ENCODE results near the gene TULP1.

- TF ChIP-seq, protein P1, sequence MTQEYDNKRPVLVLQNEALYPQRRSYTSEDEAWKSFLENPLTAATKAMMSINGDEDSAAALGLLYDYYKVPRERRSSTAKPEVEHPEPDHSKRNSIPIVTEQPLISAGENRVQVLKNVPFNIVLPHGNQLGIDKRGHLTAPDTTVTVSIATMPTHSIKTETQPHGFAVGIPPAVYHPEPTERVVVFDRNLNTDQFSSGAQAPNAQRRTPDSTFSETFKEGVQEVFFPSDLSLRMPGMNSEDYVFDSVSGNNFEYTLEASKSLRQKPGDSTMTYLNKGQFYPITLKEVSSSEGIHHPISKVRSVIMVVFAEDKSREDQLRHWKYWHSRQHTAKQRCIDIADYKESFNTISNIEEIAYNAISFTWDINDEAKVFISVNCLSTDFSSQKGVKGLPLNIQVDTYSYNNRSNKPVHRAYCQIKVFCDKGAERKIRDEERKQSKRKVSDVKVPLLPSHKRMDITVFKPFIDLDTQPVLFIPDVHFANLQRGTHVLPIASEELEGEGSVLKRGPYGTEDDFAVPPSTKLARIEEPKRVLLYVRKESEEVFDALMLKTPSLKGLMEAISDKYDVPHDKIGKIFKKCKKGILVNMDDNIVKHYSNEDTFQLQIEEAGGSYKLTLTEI (CRISPR knock-in tag; conservative IDR thresholded peaks at IDR 0.05): no peak
- no peak for TF ChIP-seq TAF15 (IDR thresholded peaks at IDR 0.05; ENCODE audit: low read depth, low read length, poor library complexity, severe bottlenecking)
- no peak for TF ChIP-seq ZSCAN25 (CRISPR knock-in tag; IDR thresholded peaks at IDR 0.05)
- no peak for TF ChIP-seq LCORL (IDR thresholded peaks at IDR 0.05)
- TF ChIP-seq LCORL (CRISPR knock-in tag; IDR thresholded peaks at IDR 0.05): no peak
Measured at GRCh38 chr6:35506536-35506935, 6.2 kb downstream of the TULP1 start.
